HepG2 (cell line): ENCODE data around the gene RPL18. TPM values are rescaled to one million over a fixed set of nuclear protein-coding genes. Genes with fewer than 3 reads are reported as not detected.

Source experiments
- ATAC-seq: fragments of 200-7000 bp; cut with Tn5 transposase; 3 replicates; pipeline ENCODE4 v1.9.1; 2020; ENCODE audit warnings: mild to moderate bottlenecking, moderate library complexity
- BruUV-seq: library from RNA; stranded (reverse); fragments of 400-500 nt; replicated peaks from 2 replicates; lab custom pipeline; 2021; lab: Mats Ljungman, UMichigan
- CTCF ChIA-PET: fragments of 300-600 bp; formaldehyde crosslinking; extraction: SDS; loops from one replicate; lab custom pipeline; 2021; ENCODE audit warnings: low total read pairs, inconsistent platforms, low intra/inter-chr PET ratio; lab: Yijun Ruan, JAX
- POLR2A ChIA-PET: fragments of 350-600 bp; sonication (Branson Sonifier 250); formaldehyde crosslinking; loops from one replicate; lab custom pipeline; 2020; ENCODE audit warnings: antibody characterized with exemption, inconsistent platforms; lab: Yijun Ruan, JAX
- DNase-seq: peaks from one replicate; pipeline ENCODE4 v3.0.0-alpha.2; 2015; ENCODE audit warnings: low spot score
- FAIRE-seq: peaks from 3 replicates; lab custom pipeline; 2011; peaks lifted over from hg19 to GRCh38; lab: Jason Lieb, UNC
- H2AFZ ChIP-seq: one replicate; pipeline ENCODE4 v1.6.1; 2011; ENCODE audit warnings: low read length, inconsistent platforms
- H3K27ac ChIP-seq: fragments of 300-600 bp; 3 replicates; pipeline ENCODE4 v1.8.0; 2011; ENCODE audit warnings: mixed run types, mild to moderate bottlenecking, mixed read lengths, low read length, inconsistent platforms; ENCODE audit not compliant: insufficient read depth; ENCODE audit errors: extremely low read length
- H3K27me3 ChIP-seq, 2 experiments: fragments of 200-600 bp in 1 of 2; 2 replicates in 1 of 2; 3 replicates in 1 of 2; pipeline versions ENCODE4 v1.6.0 to v1.8.0; 2011; ENCODE audit warnings: low read length in 2 of 2, mild to moderate bottlenecking in 2 of 2, moderate library complexity in 2 of 2, inconsistent platforms in 1 of 2; ENCODE audit not compliant: insufficient read depth in 2 of 2, control insufficient read depth in 1 of 2
- H3K36me3 ChIP-seq, 2 experiments: fragments of 200-600 bp in 1 of 2; replicated peaks in 1 of 2; 2 replicates in 1 of 2; 3 replicates in 1 of 2; pipeline versions ENCODE4 v1.5.1 to v1.8.0; 2011; ENCODE audit warnings: low read length in 2 of 2, inconsistent platforms in 1 of 2; ENCODE audit not compliant: insufficient read depth in 2 of 2, control insufficient read depth in 1 of 2
- H3K4me1 ChIP-seq: 2 replicates; pipeline ENCODE4 v1.5.1; 2012; ENCODE audit warnings: low read length, inconsistent platforms; ENCODE audit not compliant: insufficient read depth
- H3K4me2 ChIP-seq: 2 replicates; pipeline ENCODE4 v1.6.0; 2011; ENCODE audit warnings: low read depth, low read length, inconsistent platforms
- H3K4me3 ChIP-seq, 3 experiments: fragments of 200-600 bp in 1 of 3; sonication (generic), shearing (Covaris generic) in 1 of 3; replicated peaks in 1 of 3; 2 replicates each; pipeline ENCODE4 v1.5.1; 2011 to 2016; ENCODE audit warnings: low read length in 3 of 3, inconsistent platforms in 2 of 3, low read depth in 2 of 3, mild to moderate bottlenecking in 2 of 3, control low read depth in 1 of 3, mixed read lengths in 1 of 3; ENCODE audit not compliant: insufficient read depth in 1 of 3
- H3K79me2 ChIP-seq: one replicate; pipeline ENCODE4 v1.6.1; 2011; ENCODE audit warnings: low read length, inconsistent platforms; ENCODE audit not compliant: insufficient read depth
- H3K9ac ChIP-seq: 2 replicates; pipeline ENCODE4 v1.6.0; 2011; ENCODE audit warnings: mild to moderate bottlenecking, low read depth, low read length, inconsistent platforms; ENCODE audit not compliant: insufficient read depth
- H3K9me3 ChIP-seq: 2 replicates; pipeline ENCODE4 v1.5.1; 2012; ENCODE audit warnings: mild to moderate bottlenecking, low read length
- H4K20me1 ChIP-seq: 2 replicates; pipeline ENCODE4 v1.6.0; 2011; ENCODE audit warnings: inconsistent platforms, mild to moderate bottlenecking, low read length, moderate library complexity; ENCODE audit not compliant: insufficient read depth
- ETV6 ChIP-seq: sonication (generic); formaldehyde crosslinking; conservative IDR thresholded peaks from 2 replicates; pipeline ENCODE4 v1.4.0; 2020; ENCODE audit warnings: missing genetic modification reagents
- GABPA ChIP-seq, 2 experiments: IDR thresholded peaks; 2 replicates each; pipeline ENCODE4 v1.6.1; 2011 to 2016; ENCODE audit warnings: low read depth in 2 of 2, low read length in 1 of 2, missing biosample characterization in 1 of 2, missing genetic modification characterization in 1 of 2
- SMYD3 ChIP-seq: sonication (generic); formaldehyde crosslinking; IDR thresholded peaks from 2 replicates; pipeline ENCODE4 v1.8.1; 2023; ENCODE audit warnings: mild to moderate bottlenecking, missing genetic modification reagents
- ZFAT ChIP-seq: sonication (generic); formaldehyde crosslinking; conservative IDR thresholded peaks from 2 replicates; pipeline ENCODE4 v1.8.1; 2023; ENCODE audit warnings: missing genetic modification reagents, inconsistent platforms
- ZFY ChIP-seq: sonication (generic); formaldehyde crosslinking; IDR thresholded peaks from 2 replicates; pipeline ENCODE4 v1.4.0; 2020; ENCODE audit warnings: missing genetic modification reagents
- ZNF121 ChIP-seq: sonication (generic); formaldehyde crosslinking; IDR thresholded peaks from 2 replicates; pipeline ENCODE4 v1.5.0; 2020; ENCODE audit warnings: mild to moderate bottlenecking, missing genetic modification reagents
- ZNF567 ChIP-seq: sonication (generic); formaldehyde crosslinking; IDR thresholded peaks from 2 replicates; pipeline ENCODE4 v1.8.1; 2023; ENCODE audit warnings: mild to moderate bottlenecking, missing genetic modification reagents, borderline replicate concordance
- ZNF639 ChIP-seq: conservative IDR thresholded peaks from 2 replicates; pipeline ENCODE4 v1.6.1; 2018; ENCODE audit warnings: missing genetic modification reagents
- WGBS: methylation state at CpG from one replicate; pipeline ENCODE4 v1.1.6; 2017; ENCODE audit warnings: low lambda C conversion rate; 5-methylcytosine and 5-hydroxymethylcytosine counted together
- in situ Hi-C: cut with HindIII; loops from 2 replicates; pipeline ENCODE4 v1.10.0; 2017; ENCODE audit warnings: low pct_unique_long_range_greater_than_20kb; ENCODE audit not compliant: extremely low pct_ligation_motif_present
- intact Hi-C: fragments of 100-400 bp; cut with micrococcal nuclease; formaldehyde crosslinking; loops from one replicate; pipeline ENCODE4 v1.10.0; 2022; ENCODE audit not compliant: unreplicated experiment
- polyA plus RNA-seq, 8 experiments: library from polyadenylated mRNA; depleted of rRNA in 3 of 8; stranded (reverse) in 7 of 8; unstranded in 1 of 8; fragments of >200 nt; fragmentation: Illumina TruSeq in 4 of 8; extraction: Trizol in 4 of 8; gene quantifications; 2 replicates each; pipeline versions ENCODE4 v1.2.1 to v1.2.3, GENCODE V29; 2011 to 2016; ENCODE audit warnings: low read depth in 4 of 8, missing spikeins in 1 of 8, mixed read lengths in 1 of 8; ENCODE audit not compliant: insufficient read depth in 1 of 8
- total RNA-seq, 5 experiments: library from RNA; depleted of rRNA; stranded (reverse); fragments of >200 nt; fragmentation: Illumina TruSeq; extraction: Trizol; gene quantifications; 2 replicates each; pipeline ENCODE4 v1.2.3, GENCODE V29; 2016; ENCODE audit warnings: low read depth in 1 of 5
- TF ChIP-seq, protein P1 (sequence below): sonication (generic); formaldehyde crosslinking; IDR thresholded peaks from 2 replicates; pipeline ENCODE4 v1.5.1; 2020; ENCODE audit warnings: mild to moderate bottlenecking, missing genetic modification reagents, borderline replicate concordance
- TF ChIP-seq, protein P2 (sequence below): sonication (generic); formaldehyde crosslinking; IDR thresholded peaks from 2 replicates; pipeline ENCODE4 v1.8.0; 2022; ENCODE audit warnings: mild to moderate bottlenecking, missing genetic modification reagents

RPL18 gene
- total and polyA plus RNA-seq, 2 of the 13 experiments (the other 11 are each of a cell fraction or from before 2014, with no cell fraction given) = 1,485 to 1,639 TPM

DNA sequence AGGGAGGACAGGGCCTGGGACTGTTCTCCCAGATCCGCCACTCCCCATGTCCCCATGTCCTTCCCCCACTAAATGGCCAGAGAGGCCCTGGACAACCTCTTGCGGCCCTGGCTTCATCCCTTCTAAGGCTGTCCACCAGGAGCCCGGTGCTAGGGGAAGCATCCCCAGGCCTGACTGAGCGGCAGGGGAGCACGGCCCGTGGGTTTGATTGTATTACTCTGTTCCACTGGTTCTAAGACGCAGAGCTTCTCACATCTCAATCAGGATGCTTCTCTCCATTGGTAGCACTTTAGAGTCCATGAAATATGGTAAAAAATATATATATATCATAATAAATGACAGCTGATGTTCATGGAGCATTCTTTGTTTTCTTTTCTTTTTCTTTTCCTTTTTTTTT is 11.6 kb downstream of the RPL18 start:
- ATAC-seq (peak; percentile 8; the same call in 1 of the 3 replicates), FAIRE-seq (no peak), DNase-seq (no peak)
- TF ChIP-seq ETV6 (CRISPR knock-in tag) = no peak
- TF ChIP-seq, protein P1, sequence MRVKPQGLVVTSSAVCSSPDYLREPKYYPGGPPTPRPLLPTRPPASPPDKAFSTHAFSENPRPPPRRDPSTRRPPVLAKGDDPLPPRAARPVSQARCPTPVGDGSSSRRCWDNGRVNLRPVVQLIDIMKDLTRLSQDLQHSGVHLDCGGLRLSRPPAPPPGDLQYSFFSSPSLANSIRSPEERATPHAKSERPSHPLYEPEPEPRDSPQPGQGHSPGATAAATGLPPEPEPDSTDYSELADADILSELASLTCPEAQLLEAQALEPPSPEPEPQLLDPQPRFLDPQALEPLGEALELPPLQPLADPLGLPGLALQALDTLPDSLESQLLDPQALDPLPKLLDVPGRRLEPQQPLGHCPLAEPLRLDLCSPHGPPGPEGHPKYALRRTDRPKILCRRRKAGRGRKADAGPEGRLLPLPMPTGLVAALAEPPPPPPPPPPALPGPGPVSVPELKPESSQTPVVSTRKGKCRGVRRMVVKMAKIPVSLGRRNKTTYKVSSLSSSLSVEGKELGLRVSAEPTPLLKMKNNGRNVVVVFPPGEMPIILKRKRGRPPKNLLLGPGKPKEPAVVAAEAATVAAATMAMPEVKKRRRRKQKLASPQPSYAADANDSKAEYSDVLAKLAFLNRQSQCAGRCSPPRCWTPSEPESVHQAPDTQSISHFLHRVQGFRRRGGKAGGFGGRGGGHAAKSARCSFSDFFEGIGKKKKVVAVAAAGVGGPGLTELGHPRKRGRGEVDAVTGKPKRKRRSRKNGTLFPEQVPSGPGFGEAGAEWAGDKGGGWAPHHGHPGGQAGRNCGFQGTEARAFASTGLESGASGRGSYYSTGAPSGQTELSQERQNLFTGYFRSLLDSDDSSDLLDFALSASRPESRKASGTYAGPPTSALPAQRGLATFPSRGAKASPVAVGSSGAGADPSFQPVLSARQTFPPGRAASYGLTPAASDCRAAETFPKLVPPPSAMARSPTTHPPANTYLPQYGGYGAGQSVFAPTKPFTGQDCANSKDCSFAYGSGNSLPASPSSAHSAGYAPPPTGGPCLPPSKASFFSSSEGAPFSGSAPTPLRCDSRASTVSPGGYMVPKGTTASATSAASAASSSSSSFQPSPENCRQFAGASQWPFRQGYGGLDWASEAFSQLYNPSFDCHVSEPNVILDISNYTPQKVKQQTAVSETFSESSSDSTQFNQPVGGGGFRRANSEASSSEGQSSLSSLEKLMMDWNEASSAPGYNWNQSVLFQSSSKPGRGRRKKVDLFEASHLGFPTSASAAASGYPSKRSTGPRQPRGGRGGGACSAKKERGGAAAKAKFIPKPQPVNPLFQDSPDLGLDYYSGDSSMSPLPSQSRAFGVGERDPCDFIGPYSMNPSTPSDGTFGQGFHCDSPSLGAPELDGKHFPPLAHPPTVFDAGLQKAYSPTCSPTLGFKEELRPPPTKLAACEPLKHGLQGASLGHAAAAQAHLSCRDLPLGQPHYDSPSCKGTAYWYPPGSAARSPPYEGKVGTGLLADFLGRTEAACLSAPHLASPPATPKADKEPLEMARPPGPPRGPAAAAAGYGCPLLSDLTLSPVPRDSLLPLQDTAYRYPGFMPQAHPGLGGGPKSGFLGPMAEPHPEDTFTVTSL (CRISPR knock-in tag) = no peak
- TF ChIP-seq ZNF121 (CRISPR knock-in tag) = no peak
- TF ChIP-seq ZNF567 (CRISPR knock-in tag) = no peak
- no peak for TF ChIP-seq ZFY
- TF ChIP-seq, protein P2, sequence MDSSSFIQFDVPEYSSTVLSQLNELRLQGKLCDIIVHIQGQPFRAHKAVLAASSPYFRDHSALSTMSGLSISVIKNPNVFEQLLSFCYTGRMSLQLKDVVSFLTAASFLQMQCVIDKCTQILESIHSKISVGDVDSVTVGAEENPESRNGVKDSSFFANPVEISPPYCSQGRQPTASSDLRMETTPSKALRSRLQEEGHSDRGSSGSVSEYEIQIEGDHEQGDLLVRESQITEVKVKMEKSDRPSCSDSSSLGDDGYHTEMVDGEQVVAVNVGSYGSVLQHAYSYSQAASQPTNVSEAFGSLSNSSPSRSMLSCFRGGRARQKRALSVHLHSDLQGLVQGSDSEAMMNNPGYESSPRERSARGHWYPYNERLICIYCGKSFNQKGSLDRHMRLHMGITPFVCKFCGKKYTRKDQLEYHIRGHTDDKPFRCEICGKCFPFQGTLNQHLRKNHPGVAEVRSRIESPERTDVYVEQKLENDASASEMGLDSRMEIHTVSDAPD (CRISPR knock-in tag) = no peak
- TF ChIP-seq ZNF639 (CRISPR knock-in tag) = no peak
- TF ChIP-seq SMYD3 (CRISPR knock-in tag) = no peak
- TF ChIP-seq GABPA (IDR thresholded peaks at IDR 0.05; ENCODE audit: low read depth, low read length) = no peak
- no peak for TF ChIP-seq GABPA (CRISPR knock-in tag; IDR thresholded peaks at IDR 0.05; ENCODE audit: low read depth)
- TF ChIP-seq ZFAT (CRISPR knock-in tag) = no peak
- H3K9me3 ChIP-seq = no peaks in the 10 kb centered on the region
- H3K9ac ChIP-seq = no peak overlapping the region
- peaks cover 21% of the 10 kb centered on the region for H3K4me1 ChIP-seq
- WGBS = 70% methylated on average over 1 of the region's 7 CpGs
- H3K27ac ChIP-seq = no peak overlapping the region
- POLR2A ChIA-PET = interaction anchor here (1.2 kb wide), 1 partner anchor 12 kb away, joined by 5 read pairs; the partner anchor contains the start of genes RPL18 and SPHK2
- H3K79me2 ChIP-seq = no peaks in the 10 kb centered on the region
- H3K4me2 ChIP-seq = no peak overlapping the region
- H3K27me3 ChIP-seq = no peaks in the 10 kb centered on the region; a peak in 1 of 5 replicates
- H3K4me3 ChIP-seq = 0 out of 6 replicates have a peak overlapping the region, but pooled peaks of 1 of the 3 experiments have one; percentile 8
- H2AFZ ChIP-seq = no peak overlapping the region
- BruUV-seq = no TSS peak
- no peaks in the 10 kb centered on the region for H4K20me1 ChIP-seq
- no peaks in the 10 kb centered on the region for H3K36me3 ChIP-seq
- intact Hi-C loops (no loop called here), in situ Hi-C loops (no loop called here)
- CTCF ChIA-PET = interaction anchor here (2.1 kb wide), 1 partner anchor 18 kb away, joined by 10 read pairs; no protein-coding TSS in a partner anchor
